ENCODE data around the gene PRH1.

PRH1 gene

GRCh38 chr12:10884086-10884725 is at the start of gene PRH1:
Gene PRH1, minus strand, starts transcription at chr12:10884255. Its CDS starts 38 bp downstream, at chr12:10884217.
- no peak for DNase-seq (ENCODE audit: extremely low spot score)
- TF ChIP-seq SP1 (IDR thresholded peaks at IDR 0.05) = no peak
- no peak for TF ChIP-seq PKNOX1 (IDR thresholded peaks at IDR 0.05)
- no peak for TF ChIP-seq FOXK2 (IDR thresholded peaks at IDR 0.05)
- TF ChIP-seq HDGF (IDR thresholded peaks at IDR 0.05; ENCODE audit: borderline replicate concordance) = no peak
- no peak for TF ChIP-seq ELF4 (IDR thresholded peaks at IDR 0.05)
- TF ChIP-seq TARDBP (IDR thresholded peaks at IDR 0.05) = no peak
- TF ChIP-seq NFRKB (IDR thresholded peaks at IDR 0.05) = no peak
- no peak for TF ChIP-seq ARNT (IDR thresholded peaks at IDR 0.05)
- no peak for TF ChIP-seq FOXA1 (IDR thresholded peaks at IDR 0.05)
- no peak for TF ChIP-seq FOXM1 (IDR thresholded peaks at IDR 0.05; ENCODE audit: borderline replicate concordance)
- TF ChIP-seq SUZ12 (IDR thresholded peaks at IDR 0.05) = no peak
- ChIA-PET CTCF (no interaction called here), POLR2A (no interaction called here)

- no peak for DNase-seq (ENCODE audit: extremely low spot score)
- POLR2A ChIA-PET = no interaction called here
- TF ChIP-seq ZNF384 (IDR thresholded peaks at IDR 0.05) (no peak), CTBP1 (IDR thresholded peaks at IDR 0.05; ENCODE audit: borderline replicate concordance) (no peak), ELF4 (IDR thresholded peaks at IDR 0.05) (no peak), ARNT (IDR thresholded peaks at IDR 0.05) (no peak), FOXA1 (IDR thresholded peaks at IDR 0.05) (no peak), FOXM1 (IDR thresholded peaks at IDR 0.05; ENCODE audit: borderline replicate concordance) (no peak), LEF1 (IDR thresholded peaks at IDR 0.05; ENCODE audit: borderline replicate concordance) (no peak), PKNOX1 (IDR thresholded peaks at IDR 0.05) (no peak), L3MBTL2 (conservative IDR thresholded peaks at IDR 0.05) (no peak), TARDBP (IDR thresholded peaks at IDR 0.05) (no peak), SUZ12 (IDR thresholded peaks at IDR 0.05) (no peak), FOXK2 (IDR thresholded peaks at IDR 0.05) (no peak), NFRKB (IDR thresholded peaks at IDR 0.05) (no peak), SP1 (IDR thresholded peaks at IDR 0.05) (no peak), HDGF (IDR thresholded peaks at IDR 0.05; ENCODE audit: borderline replicate concordance) (no peak), BHLHE40 (IDR thresholded peaks at IDR 0.05; ENCODE audit: borderline replicate concordance) (no peak)
- CTCF ChIA-PET = no interaction called here
Observed at GRCh38 chr12:10928746-10929286, 44.8 kb upstream of the PRH1 start, which contains the start of gene PRH2. Gene PRH2, plus strand, starts transcription at chr12:10929236. Its CDS starts 38 bp downstream, at chr12:10929274.

GRCh38 chr12:10926269-10926668 is 42.2 kb upstream of the PRH1 start:
- DNase-seq (ENCODE audit: extremely low spot score) = no peak
- ChIA-PET POLR2A (no interaction called here), CTCF (no interaction called here)
- TF ChIP-seq LEF1 (IDR thresholded peaks at IDR 0.05; ENCODE audit: borderline replicate concordance) = no peak
- TF ChIP-seq SUZ12 (IDR thresholded peaks at IDR 0.05) = no peak
- TF ChIP-seq FOXM1 (IDR thresholded peaks at IDR 0.05; ENCODE audit: borderline replicate concordance) = no peak
- no peak for TF ChIP-seq HDGF (IDR thresholded peaks at IDR 0.05; ENCODE audit: borderline replicate concordance)
- TF ChIP-seq ELF4 (IDR thresholded peaks at IDR 0.05) = no peak
- TF ChIP-seq FOXA1 (IDR thresholded peaks at IDR 0.05) = no peak
- TF ChIP-seq PKNOX1 (IDR thresholded peaks at IDR 0.05) = no peak
- TF ChIP-seq FOXK2 (IDR thresholded peaks at IDR 0.05) = no peak
- no peak for TF ChIP-seq ARNT (IDR thresholded peaks at IDR 0.05)
- no peak for TF ChIP-seq NFRKB (IDR thresholded peaks at IDR 0.05)
- no peak for TF ChIP-seq L3MBTL2 (conservative IDR thresholded peaks at IDR 0.05)
- no peak for TF ChIP-seq CTBP1 (IDR thresholded peaks at IDR 0.05; ENCODE audit: borderline replicate concordance)
- TF ChIP-seq TARDBP (IDR thresholded peaks at IDR 0.05) = no peak
- TF ChIP-seq SP1 (IDR thresholded peaks at IDR 0.05) = no peak
- no peak for TF ChIP-seq ZNF384 (IDR thresholded peaks at IDR 0.05)
- no peak for TF ChIP-seq BHLHE40 (IDR thresholded peaks at IDR 0.05; ENCODE audit: borderline replicate concordance)

DNA sequence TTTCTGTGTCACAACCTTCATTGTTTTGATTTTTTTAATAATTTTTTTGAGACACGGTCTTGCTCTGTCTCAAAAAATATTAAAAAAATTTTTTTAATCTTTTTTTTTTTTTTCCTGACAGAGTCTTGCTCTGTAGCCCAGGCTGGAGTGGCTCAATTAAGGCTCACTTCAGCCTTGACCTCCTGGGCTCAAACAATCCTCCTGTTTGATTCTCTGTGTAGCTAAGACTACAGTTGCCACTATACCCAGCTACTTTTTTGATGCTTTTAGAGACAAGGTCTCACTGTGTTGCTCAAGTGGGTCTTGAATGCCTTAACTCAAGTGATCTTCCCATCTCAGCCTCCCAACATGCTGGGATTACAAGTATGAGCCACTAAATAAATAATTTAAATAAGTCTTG is 35.8 kb upstream of the PRH1 start:
- ChIA-PET CTCF (no interaction called here), POLR2A (no interaction called here)
- DNase-seq (ENCODE audit: extremely low spot score) = no peak

DNA sequence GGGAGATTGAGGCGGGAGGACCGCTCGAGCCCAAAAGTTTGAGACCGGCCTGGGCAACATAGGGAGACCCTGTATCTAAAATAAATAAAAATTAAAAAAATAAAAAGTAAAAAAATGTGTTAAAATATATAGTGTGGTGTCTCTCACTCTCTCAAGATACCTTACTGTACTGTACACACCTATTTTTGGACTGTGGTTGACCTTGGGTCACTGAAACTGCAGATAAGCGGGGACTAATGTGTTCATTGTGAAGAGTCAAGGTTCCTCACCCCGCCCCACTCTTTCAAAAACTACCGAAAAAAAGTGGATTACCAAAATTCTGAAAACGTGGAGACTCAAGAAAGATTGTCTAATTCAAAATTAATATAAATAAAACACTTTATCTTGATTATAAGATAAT is 26.3 kb upstream of the PRH1 start:
- CTCF ChIA-PET = no interaction called here
- TF ChIP-seq ELF4 (IDR thresholded peaks at IDR 0.05) (no peak), TARDBP (IDR thresholded peaks at IDR 0.05) (no peak), CTBP1 (IDR thresholded peaks at IDR 0.05; ENCODE audit: borderline replicate concordance) (no peak)
- DNase-seq (ENCODE audit: extremely low spot score) = no peak
- POLR2A ChIA-PET = no interaction called here

More for the DNA sequence above, 35.8 kb upstream of the PRH1 start:
- TF ChIP-seq LEF1 (IDR thresholded peaks at IDR 0.05; ENCODE audit: borderline replicate concordance) (no peak), CTBP1 (IDR thresholded peaks at IDR 0.05; ENCODE audit: borderline replicate concordance) (no peak)

DNA sequence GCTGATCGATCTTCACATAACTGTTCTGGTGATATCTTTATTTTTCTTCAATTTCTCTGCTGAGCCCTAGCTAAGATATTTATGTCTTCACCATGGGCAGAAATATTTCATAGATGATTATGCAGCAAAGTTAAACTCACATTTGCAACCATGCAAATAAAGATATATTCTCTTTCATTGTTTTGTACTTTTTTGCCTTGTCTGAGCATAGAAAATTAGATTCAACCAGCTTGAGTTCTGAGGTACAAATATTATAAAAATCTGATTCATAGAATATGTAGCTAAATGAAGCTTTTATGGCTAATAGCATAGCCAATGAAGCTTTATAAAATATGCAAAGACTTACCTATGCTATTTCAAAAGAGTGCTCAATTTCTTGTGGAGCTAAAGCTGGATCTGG is 25.4 kb upstream of the PRH1 start, which contains the start of gene TAS2R13:
Gene TAS2R13 (minus strand): TSS at position 101 of the 400 bp plus-strand sequence. CDS start 264 bp downstream, outside the sequence.
- DNase-seq (ENCODE audit: extremely low spot score) = no peak
- ChIA-PET POLR2A (no interaction called here), CTCF (no interaction called here)
- TF ChIP-seq PKNOX1 (IDR thresholded peaks at IDR 0.05) (no peak), SUZ12 (IDR thresholded peaks at IDR 0.05) (no peak), FOXA1 (IDR thresholded peaks at IDR 0.05) (no peak), NFRKB (IDR thresholded peaks at IDR 0.05) (no peak), L3MBTL2 (conservative IDR thresholded peaks at IDR 0.05) (no peak), TARDBP (IDR thresholded peaks at IDR 0.05) (no peak), ARNT (IDR thresholded peaks at IDR 0.05) (no peak), FOXK2 (IDR thresholded peaks at IDR 0.05) (no peak), HDGF (IDR thresholded peaks at IDR 0.05; ENCODE audit: borderline replicate concordance) (no peak), CTBP1 (IDR thresholded peaks at IDR 0.05; ENCODE audit: borderline replicate concordance) (no peak), LEF1 (IDR thresholded peaks at IDR 0.05; ENCODE audit: borderline replicate concordance) (no peak), ELF4 (IDR thresholded peaks at IDR 0.05) (no peak), SP1 (IDR thresholded peaks at IDR 0.05) (no peak), BHLHE40 (IDR thresholded peaks at IDR 0.05; ENCODE audit: borderline replicate concordance) (no peak), ZNF384 (IDR thresholded peaks at IDR 0.05) (no peak), FOXM1 (IDR thresholded peaks at IDR 0.05; ENCODE audit: borderline replicate concordance) (no peak)
